SK-N-SH (cell line): Measurements from ENCODE around the gene FAM219B. TPM values are rescaled to one million over a fixed set of nuclear protein-coding genes. Genes with fewer than 3 reads are reported as not detected.

ENCODE experiments used
- CTCF ChIA-PET: fragments of 300-600, 350-600 bp; formaldehyde crosslinking; extraction: SDS; loops from one replicate; lab custom pipeline; 2021; lab: Yijun Ruan, JAX
- POLR2A ChIA-PET: fragments of 350-600 bp; sonication (Branson Sonifier 250); formaldehyde crosslinking; extraction: SDS; loops from one replicate; lab custom pipeline; 2020; ENCODE audit warnings: antibody characterized with exemption, inconsistent platforms; lab: Yijun Ruan, JAX
- DNase-seq: peaks from one replicate; pipeline ENCODE4 v3.0.0; 2012
- H2AFZ ChIP-seq: fragments of 200-600 bp; sonication (generic); 2 replicates; pipeline ENCODE4 v1.8.1; 2016; ENCODE audit warnings: antibody characterized with exemption, mild to moderate bottlenecking, low read depth
- H3F3A ChIP-seq: fragments of 200-600 bp; sonication (generic); replicated peaks from 2 replicates; pipeline ENCODE3; 2016; ENCODE audit warnings: antibody characterized with exemption, mild to moderate bottlenecking; ENCODE audit not compliant: insufficient read depth
- H3K27ac ChIP-seq, 2 experiments: fragments of 200-500 bp in 1 of 2; fragments of 200-600 bp in 1 of 2; sonication (Bioruptor generic) in 1 of 2; sonication (generic), shearing (Covaris generic) in 1 of 2; 2 replicates each; pipeline versions ENCODE4 v1.5.1 to v1.6.1; 2014 to 2016; ENCODE audit warnings: low read depth in 2 of 2, inconsistent platforms in 1 of 2, low read length in 1 of 2, mild to moderate bottlenecking in 1 of 2, mixed read lengths in 1 of 2
- H3K27me3 ChIP-seq: fragments of 200-600 bp; sonication (generic), shearing (Covaris generic); 2 replicates; pipeline ENCODE4 v1.6.1; 2016; ENCODE audit warnings: mixed run types; ENCODE audit not compliant: insufficient read depth
- H3K36me3 ChIP-seq, 2 experiments: fragments of 200-500 bp in 1 of 2; fragments of 200-600 bp in 1 of 2; sonication (Bioruptor generic) in 1 of 2; sonication (generic) in 1 of 2; replicated peaks in 1 of 2; 2 replicates each; pipeline versions ENCODE3 to v1.5.1; 2014 to 2016; ENCODE audit warnings: low read length in 1 of 2, mild to moderate bottlenecking in 1 of 2; ENCODE audit not compliant: insufficient read depth in 2 of 2, control insufficient read depth in 1 of 2
- H3K4me1 ChIP-seq, 2 experiments: fragments of 200-500 bp in 1 of 2; fragments of 200-600 bp in 1 of 2; sonication (Bioruptor generic) in 1 of 2; sonication (generic), shearing (Covaris generic) in 1 of 2; 2 replicates each; pipeline versions ENCODE4 v1.5.1 to v1.6.1; 2014 to 2016; ENCODE audit warnings: low read depth in 1 of 2, low read length in 1 of 2, mixed run types in 1 of 2; ENCODE audit not compliant: insufficient read depth in 2 of 2, control insufficient read depth in 1 of 2
- H3K4me2 ChIP-seq: fragments of 200-600 bp; sonication (generic), shearing (Covaris generic); 2 replicates; pipeline ENCODE4 v1.6.1; 2017; ENCODE audit warnings: mixed run types
- H3K4me3 ChIP-seq, 2 experiments: fragments of 200-500 bp in 1 of 2; fragments of 200-600 bp in 1 of 2; sonication (Bioruptor generic) in 1 of 2; sonication (generic), shearing (Covaris generic) in 1 of 2; 2 replicates each; pipeline versions ENCODE4 v1.5.1 to v1.8.1; 2014 to 2016; ENCODE audit warnings: low read depth in 2 of 2, inconsistent platforms in 1 of 2, low read length in 1 of 2, mild to moderate bottlenecking in 1 of 2, mixed read lengths in 1 of 2, moderate library complexity in 1 of 2
- H3K79me2 ChIP-seq: fragments of 200-600 bp; sonication (generic); 2 replicates; pipeline ENCODE4 v1.8.1; 2017; ENCODE audit warnings: mild to moderate bottlenecking; ENCODE audit not compliant: insufficient read depth
- H3K9ac ChIP-seq: fragments of 200-600 bp; sonication (generic); 2 replicates; pipeline ENCODE4 v1.6.1; 2017; ENCODE audit warnings: mixed run types
- H3K9me2 ChIP-seq: fragments of 200-600 bp; sonication (generic); 2 replicates; pipeline ENCODE4 v1.6.1; 2017; ENCODE audit warnings: mixed run types
- H3K9me3 ChIP-seq: fragments of 200-600 bp; sonication (generic); 2 replicates; pipeline ENCODE4 v1.6.1; 2017; ENCODE audit warnings: mixed run types, mild to moderate bottlenecking, moderate library complexity
- H4K20me1 ChIP-seq: fragments of 200-600 bp; sonication (generic); 2 replicates; pipeline ENCODE4 v1.6.1; 2017; ENCODE audit warnings: mild to moderate bottlenecking, mixed run types; ENCODE audit not compliant: insufficient read depth
- CHD2 ChIP-seq: fragments of 150-350 bp; IDR thresholded peaks from 2 replicates; pipeline ENCODE4 v1.6.1; 2018; ENCODE audit warnings: low read length; ENCODE audit not compliant: partially characterized antibody
- IRF3 ChIP-seq: fragments of 150-350 bp; IDR thresholded peaks from 2 replicates; pipeline ENCODE4 v1.6.1; 2016; ENCODE audit warnings: mild to moderate bottlenecking, low read depth, low read length
- JUND ChIP-seq: IDR thresholded peaks from 2 replicates; pipeline ENCODE4 v1.4.0; 2012
- MAX ChIP-seq: IDR thresholded peaks from 2 replicates; pipeline ENCODE4 v1.4.0; 2012; ENCODE audit warnings: low read depth
- POLR2AphosphoS5 ChIP-seq: IDR thresholded peaks from 2 replicates; pipeline ENCODE4 v1.6.1; 2012; ENCODE audit warnings: low read depth, low read length
- RCOR1 ChIP-seq: fragments of 150-350 bp; IDR thresholded peaks from 2 replicates; pipeline ENCODE4 v1.6.1; 2017; ENCODE audit warnings: antibody characterized with exemption, low read length
- REST ChIP-seq: IDR thresholded peaks from 2 replicates; pipeline ENCODE4 v1.6.1; 2012; ENCODE audit warnings: mild to moderate bottlenecking, low read depth, low read length, moderate library complexity
- SIN3A ChIP-seq: IDR thresholded peaks from 2 replicates; pipeline ENCODE4 v1.6.1; 2012; ENCODE audit warnings: low read depth, mild to moderate bottlenecking, low read length, moderate library complexity, borderline replicate concordance
- YY1 ChIP-seq: IDR thresholded peaks from 2 replicates; pipeline ENCODE4 v1.4.0; 2012; ENCODE audit warnings: low read depth, mild to moderate bottlenecking
- WGBS: methylation state at CpG from one replicate; pipeline ENCODE4 v1.1.6; 2017; ENCODE audit warnings: low lambda C conversion rate; 5-methylcytosine and 5-hydroxymethylcytosine counted together
- polyA plus RNA-seq, 3 experiments: library from polyadenylated mRNA; depleted of rRNA; stranded (reverse); fragments of >200 nt; gene quantifications; 2 replicates each; pipeline ENCODE4 v1.2.3, GENCODE V29; 2012

Gene FAM219B
- polyA plus RNA-seq, 1 of the 3 experiments (the other 2 are of a cell fraction): 53.0 TPM

GRCh38 chr15:74885461-74885860, 21.2 kb downstream of the FAM219B start:
- no peaks in the 10 kb centered on the region for H3K36me3 ChIP-seq
- no peaks in the 10 kb centered on the region; the same call in 1 of the 2 replicates for H3K79me2 ChIP-seq
- H2AFZ ChIP-seq: no peak overlapping the region
- no peak overlapping the region for H3K4me2 ChIP-seq
- H3K27me3 ChIP-seq: no peaks in the 10 kb centered on the region
- peaks cover 0 to 8% of the 10 kb centered on the region in 2 experiments; a peak in 1 of 4 replicates for H3K4me1 ChIP-seq
- no peak overlapping the region for H3K4me3 ChIP-seq
- no peak overlapping the region for H3K27ac ChIP-seq
- H3K9me3 ChIP-seq: no peaks in the 10 kb centered on the region
- CTCF ChIA-PET: interaction anchor here (1.2 kb wide), 1 partner anchor 16 kb away, joined by 3 read pairs; no protein-coding TSS in a partner anchor
- DNase-seq: no peak
- no peak for TF ChIP-seq SIN3A
- H3K9me2 ChIP-seq: no peaks in the 10 kb centered on the region
- POLR2A ChIA-PET: no interaction called here
- H4K20me1 ChIP-seq: no peaks in the 10 kb centered on the region
- WGBS: 63% methylated on average over 5 of the region's 5 CpGs
- H3K9ac ChIP-seq: no peak overlapping the region
- H3F3A ChIP-seq: no peaks in the 10 kb centered on the region

GRCh38 chr15:74884428-74885223, 22.0 kb downstream of the FAM219B start:
- peaks cover 0 to 7% of the 10 kb centered on the region in 2 experiments; a peak in 1 of 4 replicates for H3K4me1 ChIP-seq
- no peak overlapping the region for H3K9ac ChIP-seq
- H4K20me1 ChIP-seq: no peaks in the 10 kb centered on the region
- no peaks in the 10 kb centered on the region for H3K79me2 ChIP-seq
- 75% methylated on average over 4 of the region's 4 CpGs for WGBS
- CTCF ChIA-PET: interaction anchor here (1.2 to 2.5 kb wide), 2 partner anchors 17 kb away, joined by 3 to 14 read pairs; no protein-coding TSS in a partner anchor
- H3K4me2 ChIP-seq: no peak overlapping the region
- H3F3A ChIP-seq: no peaks in the 10 kb centered on the region
- no peaks in the 10 kb centered on the region for H3K27me3 ChIP-seq
- POLR2A ChIA-PET: no interaction called here
- no peak overlapping the region for H3K27ac ChIP-seq
- H3K4me3 ChIP-seq: no peak overlapping the region
- no peak for TF ChIP-seq RCOR1
- no peak for DNase-seq
- H3K36me3 ChIP-seq: no peaks in the 10 kb centered on the region
- H3K9me3 ChIP-seq: no peaks in the 10 kb centered on the region
- H2AFZ ChIP-seq: no peak overlapping the region
- H3K9me2 ChIP-seq: no peaks in the 10 kb centered on the region

GRCh38 chr15:74882528-74882927, 24.1 kb downstream of the FAM219B start:
- no peaks in the 10 kb centered on the region for H3K27me3 ChIP-seq
- H3K79me2 ChIP-seq: no peaks in the 10 kb centered on the region
- no peaks in the 10 kb centered on the region for H3K4me1 ChIP-seq
- POLR2A ChIA-PET: interaction anchor here (0.7 kb wide), 1 partner anchor 9 kb away, joined by 3 read pairs; the partner anchor contains the start of gene SCAMP2
- no peak overlapping the region for H3K4me2 ChIP-seq
- H3K4me3 ChIP-seq: no peak overlapping the region
- H3F3A ChIP-seq: no peaks in the 10 kb centered on the region
- no peaks in the 10 kb centered on the region for H3K9me2 ChIP-seq
- TF ChIP-seq YY1 (no peak), POLR2AphosphoS5 (no peak), MAX (no peak), REST (no peak), JUND (no peak), CHD2 (no peak), IRF3 (no peak)
- no peak for DNase-seq
- WGBS: 83% methylated on average over 5 of the region's 6 CpGs
- no peak overlapping the region for H3K27ac ChIP-seq
- H4K20me1 ChIP-seq: no peaks in the 10 kb centered on the region
- no peak overlapping the region for H2AFZ ChIP-seq
- H3K9me3 ChIP-seq: no peaks in the 10 kb centered on the region
- CTCF ChIA-PET: interaction anchor here (0.9 to 2.5 kb wide), 3 partner anchors 19 to 68 kb away, joined by 3 to 14 read pairs (median 5); no protein-coding TSS in a partner anchor
- H3K36me3 ChIP-seq: no peaks in the 10 kb centered on the region
- H3K9ac ChIP-seq: no peak overlapping the region
